ENCODE results near the gene MYH3.

DNA sequence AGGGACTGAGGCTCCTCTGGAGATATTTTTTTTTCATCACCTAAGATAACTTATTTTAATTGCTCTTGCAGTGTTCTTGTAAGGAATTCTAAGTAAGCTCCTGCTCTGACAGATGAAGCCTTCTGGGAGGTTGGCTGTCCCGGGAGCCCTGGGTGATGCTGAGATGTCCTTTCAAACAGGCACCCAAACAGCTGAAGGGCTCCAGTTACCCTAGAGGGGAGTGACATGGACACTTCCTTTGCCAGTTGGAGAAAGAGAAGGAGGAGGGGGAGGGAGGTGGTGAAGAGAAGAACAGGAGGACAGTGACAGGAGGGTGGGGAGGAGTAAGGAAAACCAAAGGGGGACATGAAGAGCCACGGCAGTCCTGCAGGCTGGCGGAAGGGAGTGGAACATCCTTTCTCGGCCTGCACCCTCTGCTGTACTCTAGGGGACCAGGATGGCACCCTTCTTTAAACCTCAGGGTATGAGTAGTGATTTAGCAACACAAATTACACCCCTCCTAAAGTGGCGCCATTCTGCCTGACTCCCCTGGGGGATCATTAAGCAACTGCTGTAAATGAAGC lies 51.8 kb downstream of the MYH3 start:
- no peak for TF ChIP-seq POLR2A (IDR thresholded peaks at IDR 0.05)
- TF ChIP-seq, protein P1, sequence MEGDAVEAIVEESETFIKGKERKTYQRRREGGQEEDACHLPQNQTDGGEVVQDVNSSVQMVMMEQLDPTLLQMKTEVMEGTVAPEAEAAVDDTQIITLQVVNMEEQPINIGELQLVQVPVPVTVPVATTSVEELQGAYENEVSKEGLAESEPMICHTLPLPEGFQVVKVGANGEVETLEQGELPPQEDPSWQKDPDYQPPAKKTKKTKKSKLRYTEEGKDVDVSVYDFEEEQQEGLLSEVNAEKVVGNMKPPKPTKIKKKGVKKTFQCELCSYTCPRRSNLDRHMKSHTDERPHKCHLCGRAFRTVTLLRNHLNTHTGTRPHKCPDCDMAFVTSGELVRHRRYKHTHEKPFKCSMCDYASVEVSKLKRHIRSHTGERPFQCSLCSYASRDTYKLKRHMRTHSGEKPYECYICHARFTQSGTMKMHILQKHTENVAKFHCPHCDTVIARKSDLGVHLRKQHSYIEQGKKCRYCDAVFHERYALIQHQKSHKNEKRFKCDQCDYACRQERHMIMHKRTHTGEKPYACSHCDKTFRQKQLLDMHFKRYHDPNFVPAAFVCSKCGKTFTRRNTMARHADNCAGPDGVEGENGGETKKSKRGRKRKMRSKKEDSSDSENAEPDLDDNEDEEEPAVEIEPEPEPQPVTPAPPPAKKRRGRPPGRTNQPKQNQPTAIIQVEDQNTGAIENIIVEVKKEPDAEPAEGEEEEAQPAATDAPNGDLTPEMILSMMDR (IDR thresholded peaks at IDR 0.05): no peak
